IMR-90 (cell line): ENCODE results near the gene COL18A1.

Experiments used
- BHLHE40 ChIP-seq: fragments of 150-350 bp; IDR thresholded peaks from 2 replicates; pipeline ENCODE4 v1.6.1; 2016; ENCODE audit warnings: mild to moderate bottlenecking, low read depth, low read length
- CTCF ChIP-seq: conservative IDR thresholded peaks from 2 replicates; pipeline ENCODE4 v1.5.1; 2012; ENCODE audit warnings: mild to moderate bottlenecking, low read depth, low read length, improper control_type of control experiment
- MAFK ChIP-seq: IDR thresholded peaks from 2 replicates; pipeline ENCODE4 v1.6.1; 2012; ENCODE audit warnings: low read depth, low read length, improper control_type of control experiment
- POLR2A ChIP-seq: IDR thresholded peaks from 2 replicates; pipeline ENCODE4 v1.6.1; 2012; ENCODE audit warnings: mild to moderate bottlenecking, low read depth, low read length
- RCOR1 ChIP-seq: IDR thresholded peaks from 2 replicates; pipeline ENCODE4 v1.6.1; 2012; ENCODE audit warnings: mild to moderate bottlenecking, low read length, improper control_type of control experiment; ENCODE audit not compliant: insufficient replicate concordance
- USF2 ChIP-seq: fragments of 150-350 bp; IDR thresholded peaks from 2 replicates; pipeline ENCODE4 v1.6.1; 2017; ENCODE audit warnings: mild to moderate bottlenecking, antibody characterized with exemption, low read length, low read depth

GRCh38 chr21:45530423-45531113 is 125.6 kb downstream of the COL18A1 start:
- TF ChIP-seq CTCF (no peak), POLR2A (no peak), BHLHE40 (no peak), USF2 (no peak), RCOR1 (no peak), MAFK (no peak)
